Large intestine (tissue), 3 donors: Measurements from ENCODE around the gene SEZ6. TPM values are rescaled to one million over a fixed set of nuclear protein-coding genes. Genes with fewer than 3 reads are reported as not detected.

Experiments
- DNase-seq, 2 donors: peaks; one replicate each; pipeline versions ENCODE4 v3.0.0 to v3.0.0-alpha.2; 2013
- H3K27ac ChIP-seq: one replicate; pipeline ENCODE4 v1.5.1; 2013; ENCODE audit warnings: low read length
- H3K27me3 ChIP-seq: 2 replicates; pipeline ENCODE4 v1.6.1; 2013; ENCODE audit warnings: low read length; ENCODE audit not compliant: control insufficient read depth, insufficient read depth
- H3K36me3 ChIP-seq: 2 replicates; pipeline ENCODE4 v1.6.1; 2013; ENCODE audit warnings: low read length; ENCODE audit not compliant: control insufficient read depth, insufficient read depth
- H3K4me1 ChIP-seq: one replicate; pipeline ENCODE4 v1.6.1; 2013; ENCODE audit warnings: low read length; ENCODE audit not compliant: control insufficient read depth, insufficient read depth
- H3K4me3 ChIP-seq: one replicate; pipeline ENCODE4 v1.5.1; 2013; ENCODE audit warnings: low read length
- H3K9me3 ChIP-seq: one replicate; pipeline ENCODE4 v1.6.1; 2013; ENCODE audit warnings: mild to moderate bottlenecking, low read depth, low read length, moderate library complexity; ENCODE audit not compliant: control insufficient read depth
- WGBS: methylation state at CpG from one replicate; pipeline ENCODE4 v1.1.5; 2013; ENCODE audit warnings: low lambda C conversion rate; ENCODE audit not compliant: insufficient coverage; 5-methylcytosine and 5-hydroxymethylcytosine counted together
- polyA plus RNA-seq: library from polyadenylated mRNA; unstranded; fragments of 120-200 nt; gene quantifications from one replicate; pipeline ENCODE4 v1.2.1, GENCODE V29; 2013

SEZ6 gene
- polyA plus RNA-seq, 1 donor: 4.6 TPM

GRCh38 chr17:28963841-28964240 is 42.0 kb downstream of the SEZ6 start:
- Histone ChIP-seq H3K27me3 (peaks cover 8% of the 10 kb centered on the region), H3K4me3 (no peak overlapping the region), H3K9me3 (no peaks in the 10 kb centered on the region), H3K36me3 (no peaks in the 10 kb centered on the region), H3K4me1 (peaks cover 10% of the 10 kb centered on the region), H3K27ac (no peak overlapping the region)
- DNase-seq: no peak
- WGBS: no CpG with 5 or more reads among the region's 8 CpGs

DNA sequence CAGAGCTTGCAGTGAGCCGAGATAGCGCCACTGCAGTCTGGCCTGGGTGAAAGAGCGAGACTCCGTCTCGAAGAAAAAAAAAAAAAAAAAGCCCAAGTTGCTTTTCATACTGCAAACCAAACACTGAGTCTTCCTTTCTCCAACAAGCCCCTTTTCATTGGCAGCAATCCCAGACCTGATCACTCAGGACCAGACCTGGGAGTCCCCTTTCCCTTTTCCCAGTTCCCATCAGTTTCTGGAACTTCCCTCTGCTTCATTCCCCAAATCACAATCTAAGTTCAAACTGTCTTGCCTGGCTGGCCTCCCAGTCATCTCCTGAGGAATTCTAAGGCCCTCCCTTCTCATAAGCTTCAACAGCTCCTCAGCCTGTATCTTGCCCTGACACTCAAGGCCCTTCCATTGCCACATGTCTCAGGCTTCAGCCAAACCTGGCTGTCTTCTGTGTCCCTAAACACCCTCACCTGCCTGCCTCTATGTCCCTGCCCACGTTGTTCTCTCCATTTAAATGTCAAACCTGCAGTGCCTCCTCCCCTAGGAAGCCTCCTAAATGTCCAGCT is 42.7 kb downstream of the SEZ6 start:
- H3K4me1 ChIP-seq: peaks cover 6% of the 10 kb centered on the region
- H3K4me3 ChIP-seq: no peak overlapping the region
- no peak for DNase-seq
- no peaks in the 10 kb centered on the region for H3K36me3 ChIP-seq
- H3K27ac ChIP-seq: no peak overlapping the region
- H3K9me3 ChIP-seq: no peaks in the 10 kb centered on the region
- peaks cover 8% of the 10 kb centered on the region for H3K27me3 ChIP-seq
- no CpG with 5 or more reads among the region's 6 CpGs for WGBS

DNA sequence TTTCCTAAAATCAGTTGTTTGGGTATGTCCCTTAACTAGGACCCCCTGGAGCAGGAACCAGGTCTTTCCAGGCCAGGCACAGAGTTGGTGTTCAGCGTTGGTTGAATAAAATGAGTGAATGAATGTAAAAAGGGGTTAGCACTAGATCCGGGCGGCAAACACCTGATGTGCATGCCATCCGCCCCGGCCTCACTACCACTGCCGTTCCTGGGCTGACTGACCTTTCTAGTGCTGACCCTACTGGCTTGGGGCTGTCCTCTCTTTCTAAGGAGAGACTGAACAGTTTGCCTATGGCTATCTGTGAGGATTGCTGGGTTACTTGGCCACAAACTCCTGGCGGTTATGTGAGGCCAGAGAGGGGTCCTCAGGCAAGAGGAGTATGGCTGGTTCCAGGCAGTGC is 44.4 kb downstream of the SEZ6 start:
- no peak for DNase-seq
- no peak overlapping the region for H3K4me3 ChIP-seq
- no peaks in the 10 kb centered on the region for H3K36me3 ChIP-seq
- no peaks in the 10 kb centered on the region for H3K4me1 ChIP-seq
- no CpG with 5 or more reads among the region's 7 CpGs for WGBS
- H3K27ac ChIP-seq: no peak overlapping the region
- no peaks in the 10 kb centered on the region for H3K9me3 ChIP-seq
- peaks cover 8% of the 10 kb centered on the region for H3K27me3 ChIP-seq

GRCh38 chr17:28960256-28961061 is 45.4 kb downstream of the SEZ6 start:
- H3K4me1 ChIP-seq: no peaks in the 10 kb centered on the region
- no peaks in the 10 kb centered on the region for H3K36me3 ChIP-seq
- H3K27me3 ChIP-seq: peaks cover 8% of the 10 kb centered on the region
- H3K4me3 ChIP-seq: no peak overlapping the region
- no CpG with 5 or more reads among the region's 18 CpGs for WGBS
- DNase-seq: no peak
- no peaks in the 10 kb centered on the region for H3K9me3 ChIP-seq
- no peak overlapping the region for H3K27ac ChIP-seq

- Histone ChIP-seq H3K4me3 (no peak overlapping the region), H3K36me3 (no peaks in the 10 kb centered on the region), H3K27ac (no peak overlapping the region), H3K27me3 (peaks cover 8% of the 10 kb centered on the region), H3K4me1 (no peaks in the 10 kb centered on the region), H3K9me3 (no peaks in the 10 kb centered on the region)
- no peak for DNase-seq
- no CpG with 5 or more reads among the region's 9 CpGs for WGBS
These were observed 46.4 kb downstream of the SEZ6 start for GRCh38 chr17:28959471-28959871.

- no peaks in the 10 kb centered on the region for H3K4me1 ChIP-seq
- no peak overlapping the region for H3K27ac ChIP-seq
- no peak overlapping the region for H3K4me3 ChIP-seq
- H3K27me3 ChIP-seq: peaks cover 8% of the 10 kb centered on the region
- no peaks in the 10 kb centered on the region for H3K36me3 ChIP-seq
- no peak for DNase-seq
- no CpG with 5 or more reads among the region's 18 CpGs for WGBS
- H3K9me3 ChIP-seq: no peaks in the 10 kb centered on the region
These were observed 46.9 kb downstream of the SEZ6 start for GRCh38 chr17:28958820-28959455.

- no peak for DNase-seq
- Histone ChIP-seq H3K9me3 (no peaks in the 10 kb centered on the region), H3K4me1 (no peaks in the 10 kb centered on the region), H3K4me3 (no peak overlapping the region), H3K27me3 (peaks cover 5% of the 10 kb centered on the region), H3K36me3 (no peaks in the 10 kb centered on the region), H3K27ac (no peak overlapping the region)
- WGBS: no CpG with 5 or more reads among the region's 7 CpGs
These were observed 47.9 kb downstream of the SEZ6 start for GRCh38 chr17:28957992-28958355.

GRCh38 chr17:28957277-28957991 is 48.4 kb downstream of the SEZ6 start:
- Histone ChIP-seq H3K9me3 (no peaks in the 10 kb centered on the region), H3K4me1 (peaks cover 5% of the 10 kb centered on the region), H3K27ac (no peak overlapping the region), H3K36me3 (no peaks in the 10 kb centered on the region), H3K27me3 (peaks cover 5% of the 10 kb centered on the region), H3K4me3 (no peak overlapping the region)
- WGBS: 100% methylated on average over 1 of the region's 13 CpGs
- no peak for DNase-seq

DNA sequence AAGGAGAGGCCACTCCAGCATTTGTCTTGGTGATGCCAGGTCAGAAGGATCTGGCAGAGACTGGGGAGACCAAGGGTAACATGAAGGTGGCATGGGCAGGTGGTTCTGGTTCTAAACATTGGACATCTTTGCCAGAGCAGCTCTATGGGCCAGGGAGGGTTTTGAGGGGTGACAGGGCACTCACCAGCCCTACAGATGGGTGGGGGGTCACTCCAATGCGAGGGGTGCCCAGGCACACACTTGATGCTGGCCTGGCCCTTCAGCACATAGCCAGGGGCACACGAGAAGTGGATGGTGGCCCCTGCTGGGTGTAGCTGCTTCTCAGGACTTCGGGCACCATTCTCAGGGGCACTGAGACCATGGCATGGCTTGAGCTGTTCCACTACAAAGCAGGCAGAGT is 49.0 kb downstream of the SEZ6 start:
- DNase-seq: no peak
- peaks cover 5% of the 10 kb centered on the region for H3K4me1 ChIP-seq
- no peaks in the 10 kb centered on the region for H3K36me3 ChIP-seq
- no peaks in the 10 kb centered on the region for H3K9me3 ChIP-seq
- H3K27me3 ChIP-seq: peaks cover 4% of the 10 kb centered on the region
- H3K4me3 ChIP-seq: no peak overlapping the region
- H3K27ac ChIP-seq: no peak overlapping the region
- WGBS: no CpG with 5 or more reads among the region's 3 CpGs

DNA sequence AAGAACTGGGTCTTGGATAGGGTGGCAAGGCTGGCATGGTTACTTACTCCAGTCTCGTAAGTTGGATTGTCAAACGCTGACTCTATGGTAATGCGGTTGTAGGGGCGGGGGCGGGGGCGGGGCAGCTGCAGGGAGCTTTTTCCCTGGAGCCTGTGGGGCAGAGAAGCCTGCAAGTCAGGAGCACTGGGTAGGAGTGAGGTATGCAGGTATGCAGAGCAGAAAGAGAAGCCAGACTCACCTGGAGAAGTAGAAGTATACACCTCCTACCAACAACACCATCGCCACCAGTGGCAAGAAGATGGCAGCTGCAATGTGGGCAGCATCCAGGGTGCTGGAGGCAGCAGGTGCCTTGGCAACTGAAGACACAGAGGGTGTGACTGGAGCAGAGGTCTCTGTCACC is 49.7 kb downstream of the SEZ6 start:
- WGBS: no CpG with 5 or more reads among the region's 7 CpGs

More for the DNA sequence above, 49.7 kb downstream of the SEZ6 start:
- H3K9me3 ChIP-seq: no peaks in the 10 kb centered on the region
- H3K36me3 ChIP-seq: no peaks in the 10 kb centered on the region
- DNase-seq: no peak
- no peak overlapping the region for H3K27ac ChIP-seq
- no peak overlapping the region for H3K4me3 ChIP-seq
- H3K4me1 ChIP-seq: peaks cover 5% of the 10 kb centered on the region
- no peaks in the 10 kb centered on the region for H3K27me3 ChIP-seq
